B cell (primary cell): ENCODE data around the gene SERINC5. TPM values are rescaled to one million over a fixed set of nuclear protein-coding genes. Genes with fewer than 3 reads are reported as not detected.

Experiments
- ATAC-seq: fragments of 200-7000 bp; cut with Tn5 transposase; one replicate; pipeline ENCODE4 v1.10.0; 2021; ENCODE audit warnings: low read depth, mild to moderate bottlenecking, moderate number of reproducible peaks, moderate library complexity
- CTCF ChIA-PET: fragments of 350-600 bp; sonication (Branson Sonifier 250); formaldehyde crosslinking; loops from one replicate; lab custom pipeline; 2021; ENCODE audit warnings: antibody characterized with exemption, inconsistent platforms; lab: Charles Lee
- POLR2A ChIA-PET: fragments of 350-600 bp; sonication (Branson Sonifier 250); formaldehyde crosslinking; loops from one replicate; lab custom pipeline; 2021; ENCODE audit warnings: antibody characterized with exemption; lab: Charles Lee
- DNase-seq: peaks from one replicate; pipeline ENCODE4 v3.0.0; 2013
- H2AFZ ChIP-seq: 2 replicates; pipeline ENCODE4 v1.6.1; 2012; ENCODE audit warnings: mild to moderate bottlenecking, low read depth, low read length; ENCODE audit not compliant: insufficient read depth, poor library complexity, severe bottlenecking
- H3K27ac ChIP-seq, 2 donors: 1 replicate in 1 of 2; 2 replicates in 1 of 2; pipeline ENCODE4 v1.5.1; 2012 to 2013; ENCODE audit warnings: low read length in 2 of 2, mild to moderate bottlenecking in 2 of 2, moderate library complexity in 1 of 2
- H3K27me3 ChIP-seq, 4 experiments: fragments of 200-600 bp in 1 of 4; sonication (generic) in 1 of 4; replicated peaks in 1 of 4; 1 replicate in 2 of 4; 2 replicates in 2 of 4; pipeline versions ENCODE4 v1.6.1 to v1.7.0; 2013 to 2016; ENCODE audit warnings: low read length in 3 of 4, mild to moderate bottlenecking in 2 of 4, mixed read lengths in 1 of 4, moderate library complexity in 1 of 4; ENCODE audit not compliant: insufficient read depth in 4 of 4, control insufficient read depth in 3 of 4; ENCODE audit errors: control extremely low read depth in 1 of 4
- H3K36me3 ChIP-seq, 2 experiments: replicated peaks in 1 of 2; 1 replicate in 1 of 2; 2 replicates in 1 of 2; pipeline versions ENCODE4 v1.6.1 to v1.7.1; 2013; ENCODE audit warnings: low read length in 1 of 2; ENCODE audit not compliant: insufficient read depth in 2 of 2, control insufficient read depth in 1 of 2; ENCODE audit errors: control extremely low read depth in 1 of 2, extremely low read depth in 1 of 2
- H3K4me1 ChIP-seq, 2 donors: fragments of 200-600 bp in 1 of 2; sonication (generic) in 1 of 2; 1 replicate in 1 of 2; 2 replicates in 1 of 2; pipeline versions ENCODE4 v1.5.1 to v1.6.1; 2013 to 2017; ENCODE audit warnings: low read length in 2 of 2; ENCODE audit not compliant: control insufficient read depth in 2 of 2, insufficient read depth in 2 of 2
- H3K4me2 ChIP-seq: replicated peaks from 2 replicates; pipeline ENCODE3; 2012; ENCODE audit warnings: mild to moderate bottlenecking, low read depth, low read length; ENCODE audit not compliant: poor library complexity, severe bottlenecking
- H3K4me3 ChIP-seq, 5 experiments: fragments of 200-600 bp in 1 of 5; sonication (generic) in 1 of 5; 1 replicate in 3 of 5; 2 replicates in 2 of 5; pipeline versions ENCODE4 v1.5.1 to v1.7.0; 2011 to 2016; ENCODE audit warnings: low read length in 4 of 5, mild to moderate bottlenecking in 4 of 5, low read depth in 2 of 5, control low read depth in 1 of 5, moderate library complexity in 1 of 5; ENCODE audit not compliant: insufficient read depth in 1 of 5; ENCODE audit errors: control extremely low read depth in 1 of 5, extremely low read depth in 1 of 5
- H3K79me2 ChIP-seq: fragments of 200-600 bp; sonication (generic); one replicate; pipeline ENCODE4 v1.6.0; 2016; ENCODE audit warnings: low read length; ENCODE audit not compliant: control insufficient read depth, insufficient read depth
- H3K9ac ChIP-seq: fragments of 200-600 bp; sonication (generic); 2 replicates; pipeline ENCODE4 v1.6.1; 2017; ENCODE audit warnings: mild to moderate bottlenecking, low read length, moderate library complexity
- H3K9me3 ChIP-seq, 3 donors: one replicate each; pipeline versions ENCODE4 v1.6.1 to v1.7.1; 2013; ENCODE audit warnings: low read length in 2 of 3; ENCODE audit not compliant: control insufficient read depth in 2 of 3, insufficient read depth in 1 of 3; ENCODE audit errors: control extremely low read depth in 1 of 3
- H4K20me1 ChIP-seq: 2 replicates; pipeline ENCODE4 v1.6.0; 2012; ENCODE audit warnings: mild to moderate bottlenecking, low read length; ENCODE audit not compliant: insufficient read depth, control insufficient read depth, poor library complexity, severe bottlenecking
- H3K27ac Mint-ChIP-seq: one replicate; pipeline ENCODE4 v1.8.0; 2021; ENCODE audit warnings: mixed read lengths
- H3K27me3 Mint-ChIP-seq: one replicate; pipeline ENCODE4 v1.8.0; 2021; ENCODE audit warnings: mixed read lengths
- H3K4me1 Mint-ChIP-seq: one replicate; pipeline ENCODE4 v1.8.0; 2021; ENCODE audit warnings: mixed read lengths
- H3K4me3 Mint-ChIP-seq: one replicate; pipeline ENCODE4 v1.8.0; 2021; ENCODE audit warnings: mixed read lengths
- H3K9me3 Mint-ChIP-seq: one replicate; pipeline ENCODE4 v1.8.0; 2022; ENCODE audit warnings: mixed read lengths; ENCODE audit not compliant: insufficient read depth
- CTCF ChIP-seq: fragments of 200-600 bp; IDR thresholded peaks from one replicate; pipeline ENCODE4 v1.8.0; 2022; ENCODE audit warnings: antibody characterized with exemption, mild to moderate bottlenecking
- EZH2 ChIP-seq: IDR thresholded peaks from 2 replicates; pipeline ENCODE4 v1.6.1; 2012; ENCODE audit warnings: borderline replicate concordance, low read depth, mild to moderate bottlenecking, moderate library complexity, low read length; ENCODE audit not compliant: insufficient read depth, poor library complexity, severe bottlenecking
- WGBS: methylation state at CpG from one replicate; pipeline ENCODE4 v1.1.5; 2013; ENCODE audit warnings: missing lambda C conversion rate; ENCODE audit not compliant: insufficient coverage; 5-methylcytosine and 5-hydroxymethylcytosine counted together
- intact Hi-C: fragments of 100-400 bp; cut with micrococcal nuclease; formaldehyde crosslinking; loops from one replicate; pipeline ENCODE4 v1.10.0; 2022
- polyA plus RNA-seq: library from polyadenylated mRNA; depleted of rRNA; stranded (reverse); fragments of >200 nt; gene quantifications from 2 replicates; pipeline ENCODE4 v1.2.3, GENCODE V29; 2012
- total RNA-seq, 2 donors: library from RNA; stranded (reverse); fragments of 120-200 nt in 1 of 2; gene quantifications; 1 replicate in 1 of 2; 2 replicates in 1 of 2; pipeline versions ENCODE4 v1.2.3 to v1.2.4, GENCODE V29; 2013 to 2022

Gene SERINC5
- total and polyA plus RNA-seq, 2 donors (not counting 1 experiment from before 2014, with no cell fraction given): 2.4 to 9.5 TPM

- Histone ChIP-seq H3K4me1 (peaks cover 22 to 32% of the 10 kb centered on the region in 2 donors), H3K27me3 (no peaks in the 10 kb centered on the region), H3K27ac (peak overlapping the region in 1 of 2 donors; percentile 59), H3K9me3 (no peaks in the 10 kb centered on the region), H4K20me1 (no peaks in the 10 kb centered on the region), H3K36me3 (no peaks in the 10 kb centered on the region), H3K4me3 (no peak overlapping the region), H3K9ac (no peak overlapping the region), H3K4me2 (peak overlapping the region; percentile 31), H2AFZ (peak overlapping the region; percentile 28), H3K79me2 (peaks cover 31% of the 10 kb centered on the region)
- Mint-ChIP-seq H3K4me3 (peak overlapping the region; percentile 44), H3K4me1 (peaks cover 46% of the 10 kb centered on the region), H3K27ac (no peak overlapping the region), H3K27me3 (no peaks in the 10 kb centered on the region), H3K9me3 (no peaks in the 10 kb centered on the region)
- ATAC-seq (no peak), DNase-seq (no peak)
- 90% methylated on average over 2 of the region's 4 CpGs for WGBS
- TF ChIP-seq CTCF (no peak), EZH2 (no peak)
- CTCF ChIA-PET: no interaction called here
- POLR2A ChIA-PET: no interaction called here
- intact Hi-C loops: no loop called here
Observed at GRCh38 chr5:80191397-80191796, 64.5 kb downstream of the SERINC5 start.

GRCh38 chr5:80190960-80191359 is 64.9 kb downstream of the SERINC5 start:
- H3K4me1 ChIP-seq: peaks cover 22 to 32% of the 10 kb centered on the region in 2 donors
- H3K4me2 ChIP-seq: peak overlapping the region; percentile 31
- 17% methylated on average over 2 of the region's 3 CpGs for WGBS
- ChIA-PET CTCF (no interaction called here), POLR2A (no interaction called here)
- H3K4me3 Mint-ChIP-seq: peak overlapping the region; percentile 44
- peaks cover 33% of the 10 kb centered on the region for H3K79me2 ChIP-seq
- H2AFZ ChIP-seq: peak overlapping the region; percentile 28
- intact Hi-C loops: no loop called here
- no peak overlapping the region for H3K9ac ChIP-seq
- peaks cover 48% of the 10 kb centered on the region for H3K4me1 Mint-ChIP-seq
- no peak overlapping the region for H3K4me3 ChIP-seq
- peak; percentile 17 for DNase-seq
- no peaks in the 10 kb centered on the region for H3K9me3 ChIP-seq
- peak; percentile 24 for ATAC-seq
- TF ChIP-seq CTCF (no peak), EZH2 (no peak)
- H3K27ac Mint-ChIP-seq: peak overlapping the region; percentile 64
- H3K27me3 Mint-ChIP-seq: no peaks in the 10 kb centered on the region
- H3K27ac ChIP-seq: peak overlapping the region; percentile 18 to 59
- no peaks in the 10 kb centered on the region for H3K9me3 Mint-ChIP-seq
- no peaks in the 10 kb centered on the region for H3K27me3 ChIP-seq
- no peaks in the 10 kb centered on the region for H3K36me3 ChIP-seq
- H4K20me1 ChIP-seq: no peaks in the 10 kb centered on the region
